KOPT-K1 (cell line): ENCODE measurements around the gene OPHN1.
"Not testable (repeated sequence)": the region's sequence is repeated elsewhere in the genome, so short reads cannot be mapped to it uniquely, and the experiment has no call there.

Experiments
- H3K27ac ChIP-seq: fragments of 200-600 bp; sonication (generic); 2 replicates; pipeline ENCODE4 v1.5.1; 2016; ENCODE audit warnings: antibody characterized with exemption, mild to moderate bottlenecking, low read depth, low read length; ENCODE audit not compliant: poor library complexity, severe bottlenecking
- H3K36me3 ChIP-seq: fragments of 200-600 bp; sonication (generic); 2 replicates; pipeline ENCODE4 v1.5.1; 2017; ENCODE audit warnings: antibody characterized with exemption, mild to moderate bottlenecking, low read length, moderate library complexity; ENCODE audit not compliant: insufficient read depth
- H3K9me3 ChIP-seq: fragments of 200-600 bp; sonication (generic); 2 replicates; pipeline ENCODE4 v1.5.1; 2017; ENCODE audit warnings: antibody characterized with exemption, low read length, mild to moderate bottlenecking; ENCODE audit not compliant: insufficient read depth, poor library complexity, severe bottlenecking

Gene OPHN1

GRCh38 chrX:68403522-68403921 is 29.8 kb downstream of the OPHN1 start:
- Histone ChIP-seq H3K36me3 (no peaks in the 10 kb centered on the region), H3K9me3 (no peaks in the 10 kb centered on the region), H3K27ac (no peak overlapping the region)

DNA sequence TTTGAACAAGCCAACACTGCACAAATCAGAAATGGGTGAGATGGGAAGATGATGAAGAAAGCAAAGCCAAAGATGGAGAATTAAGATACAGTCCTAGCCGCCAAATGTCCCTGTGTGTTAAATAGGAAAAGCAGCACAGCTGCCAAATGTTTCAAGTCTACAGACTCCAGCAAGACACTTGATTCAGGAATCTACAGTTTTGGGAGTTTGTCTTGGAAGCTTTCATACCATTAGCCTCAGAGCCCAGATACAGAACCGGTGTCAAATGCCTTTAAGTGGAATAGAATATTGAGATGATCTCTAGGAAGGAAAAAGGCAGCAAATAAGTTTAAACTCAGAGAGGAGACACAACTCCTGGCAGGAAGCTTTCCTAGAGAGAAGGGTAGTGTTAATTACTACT is 30.3 kb downstream of the OPHN1 start:
- Histone ChIP-seq H3K9me3 (no peaks in the 10 kb centered on the region), H3K36me3 (no peaks in the 10 kb centered on the region), H3K27ac (no peak overlapping the region)

DNA sequence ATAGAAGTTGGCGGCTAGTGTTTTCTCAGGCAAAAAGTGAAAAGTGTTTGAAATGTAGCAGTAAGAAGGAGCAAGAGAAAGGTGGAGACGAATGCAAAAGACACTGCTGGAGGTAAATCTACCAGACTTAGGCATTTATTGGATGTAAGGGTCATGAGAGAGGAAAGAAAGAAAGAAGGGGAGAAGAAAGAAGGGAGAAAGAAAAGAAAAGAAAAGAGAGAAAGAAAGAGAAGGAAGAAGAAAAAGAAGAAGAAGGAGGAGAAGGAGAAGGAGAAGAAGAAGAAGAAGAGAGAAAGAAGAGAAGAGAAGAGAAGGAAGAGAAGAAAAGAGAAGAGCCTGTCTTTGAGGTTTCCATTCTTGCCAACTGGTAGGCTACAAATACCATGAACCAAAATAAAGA is 31.2 kb downstream of the OPHN1 start:
- Histone ChIP-seq H3K36me3 (no peaks in the 10 kb centered on the region), H3K27ac (no peak overlapping the region), H3K9me3 (no peaks in the 10 kb centered on the region)

DNA sequence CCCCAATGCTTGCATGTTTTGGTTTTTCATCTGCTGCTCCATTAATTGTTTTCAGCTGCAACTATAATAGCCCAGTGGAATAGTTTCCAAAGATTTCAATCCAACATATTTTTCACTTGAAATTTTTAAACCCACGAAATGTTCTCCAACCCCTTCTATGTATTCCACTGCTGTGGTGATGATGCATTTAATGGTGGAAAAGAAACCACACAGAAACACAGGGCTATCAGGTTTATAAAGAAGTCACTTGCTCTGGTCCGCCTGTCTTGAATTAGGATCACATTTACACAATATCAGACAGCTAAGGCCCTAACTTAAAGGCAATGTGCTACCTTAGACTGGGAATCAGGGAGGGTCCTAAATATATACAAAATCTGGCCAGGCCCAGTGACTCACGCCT is 35.0 kb downstream of the OPHN1 start:
- no peaks in the 10 kb centered on the region for H3K9me3 ChIP-seq
- no peak overlapping the region for H3K27ac ChIP-seq
- H3K36me3 ChIP-seq: no peaks in the 10 kb centered on the region

DNA sequence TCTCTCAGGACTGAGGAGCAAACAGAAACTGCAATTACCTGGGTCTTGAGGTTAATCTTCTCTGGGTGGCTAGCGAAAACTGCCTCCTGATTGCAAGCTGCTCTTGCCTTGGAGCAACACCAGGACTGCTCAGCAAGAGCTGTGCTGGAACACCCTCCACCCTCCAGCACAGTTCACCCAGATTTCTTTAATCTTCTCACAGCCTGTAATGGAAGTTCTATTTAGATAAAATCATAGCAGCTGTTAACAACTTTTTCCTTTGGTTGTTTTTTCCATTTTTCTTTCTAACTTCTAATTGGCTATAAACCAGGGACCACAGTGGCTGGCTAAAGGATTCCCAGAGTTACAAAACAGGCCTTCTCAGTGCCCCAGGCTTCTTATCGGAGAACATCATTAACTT is 36.3 kb downstream of the OPHN1 start:
- H3K27ac ChIP-seq: no peak overlapping the region
- H3K9me3 ChIP-seq: no peaks in the 10 kb centered on the region
- H3K36me3 ChIP-seq: no peaks in the 10 kb centered on the region

- not testable (repeated sequence) for H3K36me3 ChIP-seq, H3K9me3 ChIP-seq, H3K27ac ChIP-seq
Measured at GRCh38 chrX:68389419-68389960, 43.8 kb downstream of the OPHN1 start.

GRCh38 chrX:68387776-68388175 is 45.5 kb downstream of the OPHN1 start:
- Histone ChIP-seq H3K9me3 (no peaks in the 10 kb centered on the region), H3K36me3 (no peaks in the 10 kb centered on the region)

DNA sequence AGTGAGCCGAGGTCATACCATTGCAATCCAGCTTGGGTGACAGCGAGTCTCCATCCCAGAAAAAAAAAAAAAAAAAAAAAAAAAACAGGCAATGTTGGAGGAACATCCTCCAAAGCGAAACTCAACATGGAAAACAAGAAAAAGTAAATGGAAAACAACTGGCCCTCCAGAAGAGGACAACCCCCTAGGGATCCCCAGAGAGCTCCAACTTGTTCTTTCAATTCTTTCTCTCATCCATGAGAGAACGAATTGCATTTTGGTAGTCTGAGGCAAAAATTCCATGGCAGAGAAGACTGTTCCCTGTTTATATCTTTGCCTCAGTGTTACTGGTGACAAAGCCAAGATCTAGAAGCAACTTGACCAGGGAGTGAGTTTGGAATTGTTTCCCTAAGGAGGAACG is 49.8 kb downstream of the OPHN1 start:
- Histone ChIP-seq H3K27ac (no peak overlapping the region), H3K9me3 (no peaks in the 10 kb centered on the region), H3K36me3 (no peaks in the 10 kb centered on the region)

More at GRCh38 chrX:68387776-68388175, 45.5 kb downstream of the OPHN1 start:
- no peak overlapping the region for H3K27ac ChIP-seq

DNA sequence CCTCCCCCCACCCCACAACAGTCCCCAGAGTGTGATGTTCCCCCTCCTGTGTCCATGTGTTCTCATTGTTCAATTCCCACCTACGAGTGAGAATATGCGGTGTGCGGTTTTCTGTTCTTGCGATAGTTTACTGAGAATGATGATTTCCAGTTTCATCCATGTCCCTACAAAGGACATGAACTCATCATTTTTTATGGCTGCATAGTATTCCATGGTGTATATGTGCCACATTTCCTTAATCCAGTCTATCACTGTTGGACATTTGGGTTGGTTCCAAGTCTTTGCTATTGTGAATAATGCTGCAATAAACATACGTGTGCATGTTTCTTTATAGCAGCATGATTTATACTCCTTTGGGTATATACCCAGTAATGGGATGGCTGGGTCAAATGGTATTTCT is 55.7 kb downstream of the OPHN1 start:
- H3K9me3 ChIP-seq, H3K36me3 ChIP-seq, H3K27ac ChIP-seq: not testable (repeated sequence)

DNA sequence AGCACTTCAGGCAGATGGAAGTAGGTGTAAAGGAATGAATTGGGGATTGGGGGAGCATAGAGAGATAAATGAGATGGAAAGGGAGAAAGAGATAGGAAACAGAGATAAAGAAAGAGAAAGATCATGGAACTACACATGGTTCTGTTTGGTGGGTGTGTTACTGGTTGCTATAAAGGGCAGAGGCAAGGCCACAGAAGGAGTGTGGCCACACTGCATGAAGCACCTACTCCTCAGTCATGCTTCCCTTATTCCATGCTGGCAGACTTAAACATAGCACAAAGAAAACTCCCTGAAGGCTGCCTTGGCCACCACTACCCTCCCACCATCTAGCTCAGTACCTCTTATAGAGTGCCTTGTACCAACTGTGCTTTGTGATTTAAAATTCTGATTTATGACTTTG is 56.9 kb downstream of the OPHN1 start:
- no peaks in the 10 kb centered on the region for H3K36me3 ChIP-seq
- no peak overlapping the region for H3K27ac ChIP-seq
- H3K9me3 ChIP-seq: no peaks in the 10 kb centered on the region

GRCh38 chrX:68375803-68376202 is 57.5 kb downstream of the OPHN1 start:
- Histone ChIP-seq H3K36me3 (no peaks in the 10 kb centered on the region), H3K9me3 (no peaks in the 10 kb centered on the region), H3K27ac (no peak overlapping the region)

DNA sequence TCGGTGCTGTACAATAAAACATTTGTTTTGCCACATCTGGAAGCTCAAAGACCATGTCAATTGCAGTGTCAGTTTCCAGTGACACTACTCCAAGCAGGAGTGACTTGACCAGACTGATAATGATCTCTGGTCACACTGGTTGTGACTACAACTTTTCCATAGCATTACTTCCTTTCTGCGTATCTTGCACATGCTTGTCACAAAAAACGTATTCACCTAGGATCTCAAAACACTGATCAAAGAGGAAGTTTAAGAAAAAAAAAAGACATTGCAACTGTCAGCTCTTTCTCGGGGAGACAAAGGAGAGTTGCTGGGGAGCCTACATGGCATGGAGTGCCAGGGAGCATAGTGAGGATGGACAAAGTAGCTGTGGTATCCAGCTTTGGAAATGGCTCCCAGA is 60.6 kb downstream of the OPHN1 start:
- Histone ChIP-seq H3K36me3 (no peaks in the 10 kb centered on the region), H3K9me3 (no peaks in the 10 kb centered on the region), H3K27ac (no peak overlapping the region)

DNA sequence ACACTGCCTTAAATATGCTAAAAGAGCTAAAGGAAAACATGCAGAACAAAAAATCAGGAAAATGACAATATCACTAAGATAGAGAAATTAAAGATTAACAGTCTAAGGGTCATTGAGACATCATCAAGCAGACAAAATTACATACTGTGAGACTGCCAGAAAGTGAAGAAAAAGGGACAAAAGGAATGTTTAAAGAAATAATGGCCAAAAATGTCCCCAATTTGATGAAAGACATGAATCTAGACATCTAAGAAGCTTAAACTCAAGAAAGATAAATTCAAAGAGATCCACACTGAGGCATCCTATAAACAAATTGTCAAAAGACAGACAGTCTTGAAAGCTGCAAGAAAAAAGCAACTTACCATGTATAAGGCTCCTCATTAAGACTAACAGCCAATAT is 63.7 kb downstream of the OPHN1 start:
- no peaks in the 10 kb centered on the region for H3K9me3 ChIP-seq
- H3K27ac ChIP-seq: no peak overlapping the region
- no peaks in the 10 kb centered on the region for H3K36me3 ChIP-seq

GRCh38 chrX:68365341-68365740 is 68.0 kb downstream of the OPHN1 start:
- Histone ChIP-seq H3K27ac (no peak overlapping the region), H3K9me3 (no peaks in the 10 kb centered on the region), H3K36me3 (no peaks in the 10 kb centered on the region)

DNA sequence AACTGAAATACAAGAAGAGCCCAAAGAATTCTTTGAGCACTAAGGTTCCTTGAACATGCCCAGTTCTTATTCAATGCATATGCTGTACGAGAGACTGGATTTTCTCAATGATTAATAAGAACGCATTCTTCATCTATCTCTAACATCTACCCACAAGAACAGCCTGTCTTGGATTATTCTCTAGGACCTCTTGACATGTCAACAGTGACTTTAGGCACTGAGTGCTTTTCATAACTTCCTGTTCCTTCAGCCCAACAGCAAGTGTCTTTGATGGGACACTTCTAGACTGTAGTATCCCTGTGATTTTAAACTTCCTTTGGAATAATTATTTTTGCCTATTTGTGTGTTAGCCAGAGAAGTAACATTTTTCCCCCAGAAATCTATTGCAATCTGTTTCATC is 69.3 kb downstream of the OPHN1 start:
- H3K9me3 ChIP-seq: no peaks in the 10 kb centered on the region
- H3K36me3 ChIP-seq: no peaks in the 10 kb centered on the region
- H3K27ac ChIP-seq: no peak overlapping the region

GRCh38 chrX:68358679-68359078 is 74.6 kb downstream of the OPHN1 start:
- no peaks in the 10 kb centered on the region for H3K36me3 ChIP-seq
- H3K9me3 ChIP-seq: no peaks in the 10 kb centered on the region
- H3K27ac ChIP-seq: no peak overlapping the region

DNA sequence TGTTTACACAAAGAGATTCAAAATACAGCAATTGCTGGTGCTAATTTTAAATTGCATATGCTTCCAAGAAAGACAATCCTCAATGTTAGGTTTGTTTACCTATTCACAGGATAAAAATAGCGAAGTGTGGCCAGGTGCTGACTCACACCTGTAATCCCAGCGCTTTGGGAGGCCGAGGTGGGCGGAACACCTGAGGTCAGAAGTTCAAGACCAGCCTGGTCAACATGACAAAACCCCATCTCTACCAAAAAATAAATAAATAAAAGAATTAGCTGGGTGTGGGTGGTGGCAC is 77.7 kb downstream of the OPHN1 start:
- Histone ChIP-seq H3K9me3 (no peaks in the 10 kb centered on the region), H3K27ac (no peak overlapping the region), H3K36me3 (no peaks in the 10 kb centered on the region)
